CD14-positive monocyte (primary cell): ENCODE measurements around the gene CCNK. TPM values are rescaled to one million over a fixed set of nuclear protein-coding genes. Genes with fewer than 3 reads are reported as not detected.
A peak's percentile ranks its signal among the peaks of the same experiment; 100 is the strongest.

Experiments used
- DNase-seq, 3 donors: peaks; one replicate each; pipeline ENCODE4 v3.0.0-alpha.2; 2011 to 2022
- H2AFZ ChIP-seq: 2 replicates; pipeline ENCODE4 v1.6.0; 2012; ENCODE audit warnings: mild to moderate bottlenecking, low read depth, low read length, inconsistent platforms; ENCODE audit not compliant: insufficient read depth, poor library complexity, severe bottlenecking
- H3K27ac ChIP-seq, 2 donors: 1 replicate in 1 of 2; 2 replicates in 1 of 2; pipeline ENCODE4 v1.5.1; 2012 to 2013; ENCODE audit warnings: low read length in 2 of 2, control low read depth in 1 of 2, inconsistent platforms in 1 of 2, low read depth in 1 of 2, mild to moderate bottlenecking in 1 of 2
- H3K27me3 ChIP-seq, 2 donors: one replicate each; pipeline versions ENCODE4 v1.6.0 to v1.6.1; 2011 to 2013; ENCODE audit warnings: low read length in 2 of 2; ENCODE audit not compliant: control insufficient read depth in 2 of 2, insufficient read depth in 2 of 2
- H3K36me3 ChIP-seq, 2 donors: replicated peaks in 1 of 2; 1 replicate in 1 of 2; 2 replicates in 1 of 2; pipeline versions ENCODE4 v1.5.1 to v1.6.1; 2012 to 2013; ENCODE audit warnings: low read length in 2 of 2, control low read depth in 1 of 2, inconsistent platforms in 1 of 2, mild to moderate bottlenecking in 1 of 2; ENCODE audit not compliant: insufficient read depth in 2 of 2, control insufficient read depth in 1 of 2
- H3K4me1 ChIP-seq, 2 donors: 1 replicate in 1 of 2; 2 replicates in 1 of 2; pipeline versions ENCODE4 v1.5.1 to v1.6.1; 2012 to 2013; ENCODE audit warnings: low read length in 2 of 2, control low read depth in 1 of 2, inconsistent platforms in 1 of 2, mild to moderate bottlenecking in 1 of 2, moderate library complexity in 1 of 2; ENCODE audit not compliant: insufficient read depth in 2 of 2, control insufficient read depth in 1 of 2
- H3K4me2 ChIP-seq: replicated peaks from 2 replicates; pipeline ENCODE3; 2012; ENCODE audit warnings: low read length, moderate library complexity, mild to moderate bottlenecking; ENCODE audit not compliant: poor library complexity, severe bottlenecking; ENCODE audit errors: extremely low read depth
- H3K4me3 ChIP-seq, 3 experiments: fragments of 200-600 bp in 1 of 3; sonication (generic) in 1 of 3; replicated peaks in 1 of 3; 1 replicate in 2 of 3; 2 replicates in 1 of 3; pipeline ENCODE4 v1.5.1; 2011 to 2013; ENCODE audit warnings: low read length in 3 of 3, mild to moderate bottlenecking in 3 of 3, control low read depth in 2 of 3, low read depth in 2 of 3, inconsistent platforms in 1 of 3, moderate library complexity in 1 of 3
- H3K79me2 ChIP-seq: 2 replicates; pipeline ENCODE4 v1.6.0; 2012; ENCODE audit warnings: mild to moderate bottlenecking, control low read depth, inconsistent platforms, low read length, moderate library complexity; ENCODE audit not compliant: insufficient read depth
- H3K9ac ChIP-seq: 2 replicates; pipeline ENCODE4 v1.6.0; 2017; ENCODE audit warnings: low read length, mild to moderate bottlenecking; ENCODE audit not compliant: insufficient read depth, poor library complexity, severe bottlenecking
- H3K9me3 ChIP-seq, 2 donors: replicated peaks in 1 of 2; 1 replicate in 1 of 2; 2 replicates in 1 of 2; pipeline versions ENCODE4 v1.5.1 to v1.6.1; 2012 to 2013; ENCODE audit warnings: low read length in 2 of 2, control low read depth in 1 of 2; ENCODE audit not compliant: control insufficient read depth in 1 of 2, insufficient read depth in 1 of 2
- H4K20me1 ChIP-seq: 2 replicates; pipeline ENCODE4 v1.6.0; 2012; ENCODE audit warnings: mild to moderate bottlenecking, low read length, control low read depth, moderate library complexity; ENCODE audit not compliant: insufficient read depth
- H3K27ac Mint-ChIP-seq, 7 donors: one replicate each; pipeline ENCODE4 v1.8.0; 2020; ENCODE audit warnings: mild to moderate bottlenecking in 7 of 7, mixed read lengths in 7 of 7, moderate library complexity in 6 of 7, inconsistent platforms in 2 of 7
- H3K27me3 Mint-ChIP-seq, 3 donors: one replicate each; pipeline ENCODE4 v1.8.0; 2021 to 2022; ENCODE audit warnings: low read depth in 3 of 3, mild to moderate bottlenecking in 3 of 3, mixed read lengths in 3 of 3, moderate library complexity in 3 of 3, inconsistent platforms in 1 of 3
- H3K36me3 Mint-ChIP-seq, 2 donors: one replicate each; pipeline ENCODE4 v1.8.0; 2020; ENCODE audit warnings: mixed read lengths in 2 of 2, inconsistent platforms in 1 of 2, mild to moderate bottlenecking in 1 of 2
- H3K4me1 Mint-ChIP-seq: one replicate; pipeline ENCODE4 v1.8.0; 2020; ENCODE audit warnings: mild to moderate bottlenecking, mixed read lengths
- H3K4me3 Mint-ChIP-seq, 2 donors: one replicate each; pipeline ENCODE4 v1.8.0; 2020; ENCODE audit warnings: mild to moderate bottlenecking in 2 of 2, mixed read lengths in 2 of 2, moderate library complexity in 1 of 2
- H3K9me3 Mint-ChIP-seq, 7 donors: one replicate each; pipeline ENCODE4 v1.8.0; 2020 to 2022; ENCODE audit warnings: mixed read lengths in 7 of 7, mild to moderate bottlenecking in 6 of 7, moderate library complexity in 6 of 7, inconsistent platforms in 2 of 7
- WGBS: methylation state at CpG from one replicate; pipeline ENCODE4 v1.1.5; 2013; ENCODE audit warnings: missing lambda C conversion rate; ENCODE audit not compliant: insufficient coverage; 5-methylcytosine and 5-hydroxymethylcytosine counted together
- intact Hi-C, 2 donors: fragments of 100-400 bp; cut with micrococcal nuclease; formaldehyde crosslinking; loops; one replicate each; pipeline versions ENCODE4 v1.15.0 to v1.15.1; 2023
- polyA plus RNA-seq, 3 donors: library from polyadenylated mRNA; depleted of rRNA in 1 of 3; unstranded in 2 of 3; stranded (reverse) in 1 of 3; fragments of 300-500 nt in 2 of 3; fragments of >200 nt in 1 of 3; fragmentation: Illumina TruSeq in 2 of 3; gene quantifications; 1 replicate in 2 of 3; 2 replicates in 1 of 3; pipeline ENCODE4 v1.2.3, GENCODE V29; 2012 to 2021
- TF ChIP-seq, protein P1 (sequence below): fragments of 200-600 bp; IDR thresholded peaks from one replicate; pipeline ENCODE4 v1.8.0; 2022; ENCODE audit warnings: antibody characterized with exemption, mild to moderate bottlenecking

CCNK gene
- polyA plus RNA-seq, 3 donors = 7.7 to 21.5 (median 14.7) TPM

DNA sequence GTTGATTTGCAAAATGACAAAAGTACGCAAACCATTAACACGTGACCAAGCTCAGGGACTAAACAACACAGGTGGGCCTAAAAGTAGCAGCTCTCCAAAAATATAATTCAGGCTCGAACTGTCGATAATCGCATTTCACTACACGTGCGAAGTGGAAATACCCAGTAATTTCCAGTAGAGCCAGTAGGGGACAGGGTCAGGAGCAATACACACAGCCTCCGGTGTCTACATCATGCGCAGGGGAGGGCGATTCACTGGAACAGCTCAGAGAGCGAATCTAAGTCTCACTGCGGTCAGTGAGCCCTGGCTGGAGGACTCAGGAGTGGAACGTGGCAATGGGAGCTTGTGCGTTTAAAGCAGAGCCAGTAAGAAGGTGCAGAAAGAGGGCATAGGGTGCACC lies 40.9 kb upstream of the CCNK start:
- peaks cover 66 to 97% of the 10 kb centered on the region in 2 donors for H3K36me3 ChIP-seq
- Mint-ChIP-seq H3K27ac (no peak overlapping the region), H3K4me3 (no peak overlapping the region), H3K4me1 (no peaks in the 10 kb centered on the region), H3K9me3 (peaks cover 0 to 4% (median 0%) of the 10 kb centered on the region in 7 donors), H3K36me3 (peaks cover 76 to 91% of the 10 kb centered on the region in 2 donors), H3K27me3 (no peaks in the 10 kb centered on the region)
- no peak overlapping the region for H3K4me3 ChIP-seq
- peaks cover 4% of the 10 kb centered on the region for H3K79me2 ChIP-seq
- TF ChIP-seq, protein P1, sequence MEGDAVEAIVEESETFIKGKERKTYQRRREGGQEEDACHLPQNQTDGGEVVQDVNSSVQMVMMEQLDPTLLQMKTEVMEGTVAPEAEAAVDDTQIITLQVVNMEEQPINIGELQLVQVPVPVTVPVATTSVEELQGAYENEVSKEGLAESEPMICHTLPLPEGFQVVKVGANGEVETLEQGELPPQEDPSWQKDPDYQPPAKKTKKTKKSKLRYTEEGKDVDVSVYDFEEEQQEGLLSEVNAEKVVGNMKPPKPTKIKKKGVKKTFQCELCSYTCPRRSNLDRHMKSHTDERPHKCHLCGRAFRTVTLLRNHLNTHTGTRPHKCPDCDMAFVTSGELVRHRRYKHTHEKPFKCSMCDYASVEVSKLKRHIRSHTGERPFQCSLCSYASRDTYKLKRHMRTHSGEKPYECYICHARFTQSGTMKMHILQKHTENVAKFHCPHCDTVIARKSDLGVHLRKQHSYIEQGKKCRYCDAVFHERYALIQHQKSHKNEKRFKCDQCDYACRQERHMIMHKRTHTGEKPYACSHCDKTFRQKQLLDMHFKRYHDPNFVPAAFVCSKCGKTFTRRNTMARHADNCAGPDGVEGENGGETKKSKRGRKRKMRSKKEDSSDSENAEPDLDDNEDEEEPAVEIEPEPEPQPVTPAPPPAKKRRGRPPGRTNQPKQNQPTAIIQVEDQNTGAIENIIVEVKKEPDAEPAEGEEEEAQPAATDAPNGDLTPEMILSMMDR = no peak
- no peak overlapping the region for H2AFZ ChIP-seq
- H3K9me3 ChIP-seq = no peaks in the 10 kb centered on the region
- H3K27ac ChIP-seq = no peak overlapping the region
- intact Hi-C loops = no loop called here
- peaks cover 22% of the 10 kb centered on the region for H4K20me1 ChIP-seq
- DNase-seq = no peak
- no peaks in the 10 kb centered on the region for H3K27me3 ChIP-seq
- no peak overlapping the region for H3K9ac ChIP-seq
- no peak overlapping the region for H3K4me2 ChIP-seq
- no peaks in the 10 kb centered on the region for H3K4me1 ChIP-seq
- WGBS = 96% methylated on average over 12 of the region's 14 CpGs

DNA sequence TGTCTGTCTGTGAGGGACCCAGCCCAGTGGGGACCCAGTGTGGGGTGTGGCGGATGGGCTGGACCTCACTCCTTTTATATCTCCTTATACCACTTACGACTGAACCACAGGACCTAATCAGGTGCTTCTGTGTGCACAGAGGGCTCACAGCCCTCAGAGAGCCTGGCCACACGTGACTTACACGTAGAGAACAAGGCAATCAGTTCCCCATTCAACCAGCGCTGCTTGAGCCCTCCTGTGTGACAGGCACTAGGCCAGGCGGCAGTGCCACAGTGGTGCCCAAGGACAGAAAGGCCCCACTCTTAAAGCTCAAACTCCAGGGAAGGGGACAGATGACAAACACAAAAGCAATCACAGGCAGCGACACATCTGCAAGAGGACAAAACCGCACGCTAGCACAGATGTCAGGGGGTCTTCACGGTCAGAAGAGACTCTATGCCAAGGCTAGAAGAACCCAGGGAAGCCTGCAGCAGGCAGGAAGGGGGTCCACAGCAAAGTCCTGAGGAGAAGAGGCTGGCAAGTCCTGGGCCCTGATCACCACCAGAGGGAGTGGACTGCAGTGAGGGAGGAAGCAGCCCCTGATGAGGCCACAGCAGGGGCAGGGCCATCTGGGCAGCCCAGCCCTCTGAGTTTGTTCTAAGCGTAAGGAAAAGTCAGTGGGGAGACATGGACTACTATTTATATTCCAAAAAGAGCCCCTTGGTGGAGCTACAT lies 39.9 kb upstream of the CCNK start:
- no peak overlapping the region for H3K27ac ChIP-seq

More for the DNA sequence above, 39.9 kb upstream of the CCNK start:
- WGBS = 95% methylated on average over 9 of the region's 11 CpGs
- peaks cover 0 to 4% (median 0%) of the 10 kb centered on the region in 7 donors for H3K9me3 Mint-ChIP-seq
- H3K27me3 ChIP-seq = no peaks in the 10 kb centered on the region
- no peak overlapping the region for H3K9ac ChIP-seq
- peaks cover 2% of the 10 kb centered on the region for H3K79me2 ChIP-seq
- no peak overlapping the region for H2AFZ ChIP-seq
- DNase-seq = no peak
- no peak overlapping the region for H3K4me2 ChIP-seq
- H3K36me3 ChIP-seq = peaks cover 61 to 97% of the 10 kb centered on the region in 2 donors
- intact Hi-C loops = no loop called here
- peak overlapping the region in 2 of 7 donors; percentile 31 to 44 for H3K27ac Mint-ChIP-seq
- no peak overlapping the region for H3K4me3 Mint-ChIP-seq
- H3K4me1 ChIP-seq = no peaks in the 10 kb centered on the region
- H3K4me1 Mint-ChIP-seq = no peaks in the 10 kb centered on the region
- peaks cover 71 to 88% of the 10 kb centered on the region in 2 donors for H3K36me3 Mint-ChIP-seq
- H3K4me3 ChIP-seq = no peak overlapping the region
- no peaks in the 10 kb centered on the region for H3K9me3 ChIP-seq
- H3K27me3 Mint-ChIP-seq = no peaks in the 10 kb centered on the region
- TF ChIP-seq, protein P1 = no peak
- peaks cover 18% of the 10 kb centered on the region for H4K20me1 ChIP-seq
